OCI-LY3 (cell line): ENCODE results near the gene MREG.

ENCODE experiments used
- H2AFZ ChIP-seq: fragments of 200-600, 300-600 bp; shearing (Covaris generic); 2 replicates; pipeline ENCODE4 v1.6.0; 2014; ENCODE audit warnings: antibody characterized with exemption, low read depth, low read length
- H3K27ac ChIP-seq: fragments of 200-600, 300-600 bp; sonication (generic); 2 replicates; pipeline ENCODE4 v1.5.1; 2014; ENCODE audit warnings: mild to moderate bottlenecking, low read length, moderate library complexity, mixed read lengths
- H3K27me3 ChIP-seq: fragments of 200-600, 300-600 bp; sonication (generic); 2 replicates; pipeline ENCODE4 v1.6.1; 2014; ENCODE audit warnings: low read depth, low read length, mixed read lengths
- H3K36me3 ChIP-seq: fragments of 200-600, 300-600 bp; sonication (generic); replicated peaks from 2 replicates; pipeline ENCODE3; 2014; ENCODE audit warnings: low read depth, low read length, mixed read lengths
- H3K4me1 ChIP-seq: fragments of 300-600, 200-600 bp; sonication (generic); 2 replicates; pipeline ENCODE4 v1.6.1; 2014; ENCODE audit warnings: low read length, mixed read lengths
- H3K4me2 ChIP-seq: fragments of 200-600, 300-600 bp; sonication (generic); 2 replicates; pipeline ENCODE4 v1.6.1; 2014; ENCODE audit warnings: low read length, mixed read lengths
- H3K4me3 ChIP-seq: fragments of 300-600, 200-600 bp; sonication (generic); 2 replicates; pipeline ENCODE4 v1.5.1; 2014; ENCODE audit warnings: antibody characterized with exemption, mild to moderate bottlenecking, low read length, moderate library complexity
- H3K79me2 ChIP-seq: fragments of 300-600, 200-600 bp; shearing (Covaris generic); 2 replicates; pipeline ENCODE4 v1.6.1; 2014; ENCODE audit warnings: mild to moderate bottlenecking, low read length, mixed read lengths
- H3K9ac ChIP-seq: fragments of 300-600, 200-600 bp; shearing (Covaris generic); 2 replicates; pipeline ENCODE4 v1.6.0; 2014; ENCODE audit warnings: mild to moderate bottlenecking, low read length, moderate library complexity
- H3K9me3 ChIP-seq: fragments of 200-600, 300-600 bp; shearing (Covaris generic); 2 replicates; pipeline ENCODE4 v1.6.1; 2014; ENCODE audit warnings: low read length, mixed read lengths; ENCODE audit not compliant: insufficient read depth
- H4K20me1 ChIP-seq: fragments of 200-600, 300-600 bp; sonication (generic); 2 replicates; pipeline ENCODE4 v1.6.1; 2016; ENCODE audit warnings: low read length, mixed read lengths; ENCODE audit not compliant: insufficient read depth
- CTCF ChIP-seq: fragments of 200-600, 300-600 bp; sonication (generic); IDR thresholded peaks from 2 replicates; pipeline ENCODE4 v1.5.1; 2014; ENCODE audit warnings: antibody characterized with exemption, low read length, low read depth
- EZH2phosphoT487 ChIP-seq: fragments of 200-600 bp; shearing (Covaris generic); IDR thresholded peaks from 2 replicates; pipeline ENCODE4 v1.6.1; 2018; ENCODE audit warnings: antibody characterized with exemption, mixed run types, low read depth

Gene MREG

GRCh38 chr2:216018709-216019108, 5.4 kb upstream of the MREG start:
- peaks cover 63% of the 10 kb centered on the region for H3K4me1 ChIP-seq

GRCh38 chr2:216017365-216017764, 4.0 kb upstream of the MREG start:
- Histone ChIP-seq H3K27me3 (no peaks in the 10 kb centered on the region), H3K4me2 (peak overlapping the region; percentile 71), H3K9me3 (no peaks in the 10 kb centered on the region), H3K79me2 (peaks cover 28% of the 10 kb centered on the region), H3K9ac (peak overlapping the region; percentile 59; the same call in 1 of the 2 replicates), H3K27ac (peak overlapping the region; percentile 98), H2AFZ (no peak overlapping the region), H3K4me1 (peaks cover 53% of the 10 kb centered on the region), H3K4me3 (peak overlapping the region; percentile 42), H3K36me3 (peaks cover 2% of the 10 kb centered on the region), H4K20me1 (no peaks in the 10 kb centered on the region)
- TF ChIP-seq CTCF (no peak), EZH2phosphoT487 (no peak)

More at GRCh38 chr2:216018709-216019108, 5.4 kb upstream of the MREG start:
- Histone ChIP-seq H2AFZ (no peak overlapping the region), H4K20me1 (no peaks in the 10 kb centered on the region), H3K4me2 (no peak overlapping the region), H3K4me3 (no peak overlapping the region), H3K36me3 (no peaks in the 10 kb centered on the region), H3K9me3 (no peaks in the 10 kb centered on the region), H3K79me2 (peaks cover 17% of the 10 kb centered on the region), H3K9ac (no peak overlapping the region), H3K27ac (peak overlapping the region; percentile 98), H3K27me3 (no peaks in the 10 kb centered on the region)
- no peak for TF ChIP-seq CTCF
- TF ChIP-seq EZH2phosphoT487: no peak

- H4K20me1 ChIP-seq: peaks cover under 1% of the 10 kb centered on the region
- peak overlapping the region; percentile 98 for H3K27ac ChIP-seq
- H3K79me2 ChIP-seq: peaks cover 35% of the 10 kb centered on the region
- H3K27me3 ChIP-seq: no peaks in the 10 kb centered on the region
- no peaks in the 10 kb centered on the region for H3K9me3 ChIP-seq
- H3K9ac ChIP-seq: peak overlapping the region; percentile 59
- H3K4me3 ChIP-seq: peak overlapping the region; percentile 42
- H3K4me1 ChIP-seq: peaks cover 53% of the 10 kb centered on the region
- TF ChIP-seq EZH2phosphoT487 (no peak), CTCF (no peak)
- H2AFZ ChIP-seq: no peak overlapping the region
- H3K36me3 ChIP-seq: peaks cover 3% of the 10 kb centered on the region
- peak overlapping the region; percentile 71 for H3K4me2 ChIP-seq
Observed at GRCh38 chr2:216016581-216016980, 3.2 kb upstream of the MREG start.

- Histone ChIP-seq H3K9me3 (no peaks in the 10 kb centered on the region), H3K4me2 (peak overlapping the region; percentile 71), H2AFZ (no peak overlapping the region), H3K4me1 (peaks cover 59% of the 10 kb centered on the region), H4K20me1 (peaks cover 7% of the 10 kb centered on the region), H3K36me3 (peaks cover 7% of the 10 kb centered on the region), H3K4me3 (peak overlapping the region; percentile 33), H3K27ac (peak overlapping the region; percentile 98), H3K9ac (peak overlapping the region; percentile 59), H3K27me3 (no peaks in the 10 kb centered on the region), H3K79me2 (peaks cover 42% of the 10 kb centered on the region)
- TF ChIP-seq EZH2phosphoT487: no peak
- TF ChIP-seq CTCF: no peak
Observed at GRCh38 chr2:216015722-216016464, 2.5 kb upstream of the MREG start.
